Fibroblast of gingiva (primary cell): ENCODE results near the gene TMPRSS11F.
"Not testable (repeated sequence)": the region's sequence is repeated elsewhere in the genome, so short reads cannot be mapped to it uniquely, and the experiment has no call there.

Source experiments
- DNase-seq: peaks from one replicate; pipeline ENCODE4 v3.0.0-alpha.2; 2011; ENCODE audit warnings: low read depth

The TMPRSS11F gene

DNA sequence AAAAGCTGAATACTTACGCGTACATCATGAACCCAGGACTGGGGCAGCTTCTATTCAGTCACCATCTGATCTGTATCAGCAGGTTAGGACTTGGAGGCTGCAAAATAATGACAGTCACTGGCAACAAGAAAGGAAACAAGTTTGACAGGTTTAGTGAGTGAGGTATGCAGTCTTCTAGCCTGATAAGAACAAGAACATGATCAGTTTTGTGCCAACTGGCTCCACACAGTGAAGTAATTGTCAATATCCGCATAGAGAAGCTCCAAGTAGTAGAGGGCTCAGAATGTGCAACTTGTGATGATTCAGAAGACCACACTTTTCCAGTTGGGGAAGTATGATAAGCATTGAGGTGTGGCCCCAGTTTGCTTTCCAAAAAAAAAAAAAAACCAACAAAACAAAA lies at the start of gene TMPRSS11F:
TSS of gene TMPRSS11F (minus strand) at position 77 of the 400 bp plus-strand sequence. CDS start at position 28, 49 bp downstream.
- DNase-seq = no peak

- DNase-seq = no peak
These were observed 47.2 kb upstream of the TMPRSS11F start for GRCh38 chr4:68176904-68177303.

DNA sequence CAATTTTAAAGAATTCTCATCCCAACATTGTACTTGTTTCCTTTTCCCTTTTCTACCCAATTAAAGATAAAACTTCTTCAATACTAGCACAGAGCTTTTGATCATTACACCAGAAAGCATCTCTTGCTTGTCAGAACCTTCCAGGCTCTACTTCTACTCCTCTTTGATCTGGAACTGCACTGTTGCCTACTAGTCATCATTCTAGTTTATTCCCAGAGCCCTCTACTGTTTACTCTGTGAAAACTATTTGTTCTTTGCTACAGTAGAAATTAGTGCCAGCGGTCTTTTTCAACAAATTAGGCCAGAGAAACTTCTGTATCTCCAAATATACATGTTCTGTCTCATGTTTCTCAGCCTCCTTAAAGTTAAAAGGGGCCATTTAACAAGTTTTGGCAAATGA lies 46.8 kb upstream of the TMPRSS11F start:
- no peak for DNase-seq

DNA sequence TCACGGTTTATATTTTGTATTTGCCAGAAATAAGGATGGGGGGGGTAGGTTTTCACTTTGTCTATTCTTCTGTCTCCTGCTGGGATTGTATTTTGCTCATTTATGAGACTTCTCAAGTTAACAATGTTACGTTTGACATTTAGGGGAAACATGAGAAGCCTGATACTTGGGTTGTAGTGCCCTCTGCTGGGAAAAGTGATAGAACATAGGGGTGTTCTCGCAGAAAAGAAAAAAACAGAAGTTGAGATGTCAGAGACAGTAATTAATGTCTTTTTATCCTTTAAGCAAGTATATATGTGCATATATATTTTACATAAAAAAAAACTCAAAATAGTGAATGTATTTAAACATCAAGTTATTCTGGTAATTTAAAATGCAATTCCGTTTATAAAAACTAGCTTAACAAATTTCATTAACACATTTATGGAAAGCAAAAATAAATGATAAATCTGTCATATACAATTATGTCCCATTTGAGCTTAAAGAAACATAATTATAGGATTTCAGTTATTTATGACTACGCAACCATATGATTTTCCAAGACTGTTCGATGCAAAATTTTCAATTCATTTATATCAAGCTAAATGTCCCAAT lies 46.0 kb upstream of the TMPRSS11F start:
- peak; percentile 34 for DNase-seq

GRCh38 chr4:68174389-68174788 lies 44.7 kb upstream of the TMPRSS11F start:
- DNase-seq = not testable (repeated sequence)

DNA sequence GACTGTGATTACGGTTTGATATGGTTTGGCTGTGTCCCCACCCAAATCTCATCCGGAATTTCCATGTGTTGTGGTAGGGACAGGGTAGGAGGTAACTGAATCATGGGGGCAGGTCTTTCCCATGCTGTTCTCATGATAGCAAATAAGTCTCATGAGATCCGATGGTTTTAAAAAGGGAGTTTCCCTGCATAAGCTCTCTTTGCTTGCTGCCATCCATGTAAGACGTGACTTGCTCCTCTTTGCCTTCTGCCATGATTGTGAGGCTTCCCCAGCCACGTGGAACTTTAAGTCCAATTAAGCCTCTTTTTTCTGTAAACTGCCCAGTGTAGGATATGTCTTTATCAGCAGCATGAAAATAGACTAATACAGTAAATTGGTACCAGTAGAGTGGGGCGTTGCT lies 42.5 kb upstream of the TMPRSS11F start:
- DNase-seq = not testable (repeated sequence)

DNA sequence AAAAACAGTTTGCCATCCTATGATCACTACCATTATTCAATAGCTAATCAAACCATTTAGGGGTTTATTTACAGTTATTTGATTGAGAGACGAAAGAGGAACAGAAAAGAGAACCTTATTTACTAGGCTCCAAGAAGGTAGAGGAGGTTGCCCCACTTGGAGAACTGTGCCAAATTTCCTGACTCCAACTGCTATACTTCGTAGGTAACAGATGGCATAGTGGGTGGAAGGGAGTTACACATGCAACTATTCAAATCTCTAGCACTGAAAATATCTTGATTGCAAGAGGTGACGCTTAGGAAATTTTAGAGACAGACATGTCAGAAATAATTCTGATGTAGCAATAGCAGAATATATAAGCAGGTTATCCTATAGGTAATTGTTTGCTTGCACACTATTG lies 38.0 kb upstream of the TMPRSS11F start:
- no peak for DNase-seq

- no peak for DNase-seq
These were observed 37.5 kb upstream of the TMPRSS11F start for GRCh38 chr4:68167166-68167565.

GRCh38 chr4:68163754-68164153 lies 34.1 kb upstream of the TMPRSS11F start:
- no peak for DNase-seq

DNA sequence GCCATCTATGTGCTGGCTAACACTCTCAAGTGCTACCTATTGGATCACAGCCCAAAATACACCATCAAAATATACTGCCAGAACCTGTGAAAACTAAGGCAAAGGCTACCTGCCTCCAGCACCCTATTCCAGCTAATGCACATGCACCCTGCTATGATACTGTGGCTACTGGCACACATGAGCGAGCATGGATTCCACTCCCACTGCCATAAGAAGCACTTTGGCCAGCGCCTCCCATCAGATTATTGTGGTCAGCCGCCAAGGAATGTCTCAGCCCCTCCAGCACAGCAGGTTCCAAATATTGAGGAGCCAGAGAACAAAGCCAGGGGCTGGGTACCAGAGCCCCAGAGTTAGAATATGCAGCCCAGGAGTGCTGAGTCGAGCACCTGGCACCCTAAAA lies 32.5 kb upstream of the TMPRSS11F start:
- no peak for DNase-seq

DNA sequence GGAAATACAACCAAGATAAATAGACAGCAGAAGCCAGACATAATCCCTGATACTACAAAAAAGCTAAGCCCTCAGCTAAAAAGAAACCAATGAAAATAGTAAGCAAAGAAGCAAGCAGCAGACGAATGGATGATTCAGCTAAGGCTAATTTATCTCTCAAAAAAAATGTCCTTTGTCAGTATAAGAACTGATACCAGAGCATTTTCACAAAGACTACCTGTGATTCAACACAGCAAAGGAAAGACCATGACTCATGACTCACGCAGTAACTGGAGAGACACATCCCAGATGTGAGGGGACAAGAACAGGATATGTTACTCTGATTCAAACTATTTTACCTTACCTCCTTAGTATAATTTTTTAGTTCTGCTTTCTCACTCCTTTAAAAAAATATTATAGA lies 22.7 kb upstream of the TMPRSS11F start:
- no peak for DNase-seq

DNA sequence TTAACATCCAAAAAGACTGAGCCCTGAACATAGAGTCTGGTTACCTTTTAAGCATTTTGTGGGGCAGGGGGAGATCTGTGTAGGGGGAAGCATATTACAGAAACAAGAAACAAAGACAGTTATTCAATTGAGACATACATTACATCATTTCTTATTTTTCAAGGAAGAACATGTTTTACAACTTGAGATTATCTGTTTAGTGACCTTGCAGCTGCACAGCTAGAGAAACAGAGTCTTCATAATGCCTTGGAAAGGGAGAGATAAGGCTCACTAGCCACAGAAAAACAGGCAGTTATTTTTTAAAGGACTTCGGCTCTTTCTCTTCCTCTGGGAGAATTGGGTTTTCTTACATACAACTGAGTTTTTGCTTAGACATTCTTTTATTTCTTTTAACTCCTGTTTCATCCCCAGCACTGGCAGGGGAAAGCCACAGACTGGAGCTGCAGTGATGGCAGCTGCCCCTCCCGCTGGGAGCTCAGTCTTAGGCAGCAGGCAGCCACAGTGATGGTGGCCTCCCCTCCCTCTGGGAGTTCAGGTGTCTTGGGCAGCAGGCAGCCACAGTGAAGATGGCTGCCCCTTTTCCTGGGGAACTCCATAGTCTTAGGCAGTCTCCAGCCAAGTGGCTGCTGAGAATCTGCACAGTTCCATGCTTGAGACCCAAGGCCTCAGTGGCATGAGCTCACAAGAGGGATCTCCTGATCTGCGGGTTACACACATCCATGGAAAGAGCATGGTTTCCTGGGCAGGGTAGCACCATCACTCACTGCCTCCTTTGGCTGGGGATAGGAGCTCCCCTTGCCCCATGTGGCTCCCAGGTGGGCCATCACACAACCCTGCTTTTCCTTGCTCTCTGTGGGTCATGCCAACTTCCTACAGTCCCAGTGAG lies 19.4 kb upstream of the TMPRSS11F start:
- no peak for DNase-seq

DNA sequence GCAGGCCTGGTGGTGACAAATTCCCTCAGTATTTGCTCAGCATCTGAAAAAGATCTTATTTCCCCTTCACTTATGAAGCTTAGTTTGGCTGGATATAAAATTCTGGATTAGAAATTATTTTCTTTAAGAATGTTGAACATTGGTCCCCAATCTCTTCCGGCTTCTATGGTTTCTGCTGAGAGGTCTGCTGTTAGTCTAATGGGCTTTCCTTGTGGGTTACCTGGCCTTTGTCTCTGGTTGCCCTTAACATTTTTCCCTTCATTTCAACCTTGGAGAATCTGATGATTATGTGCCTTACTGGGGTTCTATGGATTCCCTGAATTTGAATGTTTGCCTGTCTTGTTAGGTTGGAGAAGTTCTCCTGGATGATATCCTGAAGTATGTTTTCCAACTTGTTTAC lies 17.4 kb upstream of the TMPRSS11F start:
- no peak for DNase-seq

GRCh38 chr4:68145261-68145660 lies 15.6 kb upstream of the TMPRSS11F start:
- no peak for DNase-seq

GRCh38 chr4:68141852-68142251 lies 12.2 kb upstream of the TMPRSS11F start:
- no peak for DNase-seq

- DNase-seq = no peak
These were observed 2.7 kb upstream of the TMPRSS11F start for GRCh38 chr4:68132342-68132741.

- DNase-seq = no peak
These were observed 5.4 kb downstream of the TMPRSS11F start for GRCh38 chr4:68124262-68124661.

DNA sequence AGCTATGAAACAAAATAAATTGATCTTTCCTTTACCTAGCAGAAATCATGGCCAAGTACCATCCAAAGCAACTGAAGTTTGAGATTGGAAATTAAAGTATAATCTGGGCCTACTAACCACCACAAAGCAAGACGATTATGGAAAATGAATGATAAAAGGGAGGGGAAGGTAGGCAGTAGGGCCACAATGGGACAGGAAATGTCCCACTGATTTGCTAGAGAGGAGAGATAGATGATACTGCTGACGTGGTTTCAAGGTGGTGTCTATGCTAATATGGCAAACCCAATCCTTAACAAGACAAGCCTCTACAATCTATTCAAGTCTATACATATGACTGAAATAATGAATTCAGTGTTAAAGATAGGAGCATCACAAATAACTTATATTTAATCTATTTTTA lies 6.1 kb downstream of the TMPRSS11F start:
- no peak for DNase-seq

DNA sequence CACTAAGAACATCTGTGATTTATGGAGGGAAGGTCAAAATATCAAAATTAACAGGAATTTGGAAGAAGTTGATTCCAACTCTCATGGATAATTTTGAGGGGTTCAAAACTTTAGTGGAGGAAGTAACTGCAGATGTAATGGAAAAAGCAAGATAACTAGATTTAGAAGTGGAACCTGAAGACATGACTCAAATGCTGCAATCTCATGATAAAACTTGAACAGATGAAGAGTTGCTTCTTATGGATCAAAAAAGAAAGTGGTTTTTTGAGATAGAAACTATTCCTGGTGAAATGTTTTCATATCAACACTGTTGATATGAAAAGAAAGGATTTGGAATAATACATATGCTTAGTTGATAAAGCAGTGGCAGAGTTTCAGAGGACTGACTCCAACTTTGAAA lies 9.7 kb downstream of the TMPRSS11F start:
- DNase-seq = no peak

DNA sequence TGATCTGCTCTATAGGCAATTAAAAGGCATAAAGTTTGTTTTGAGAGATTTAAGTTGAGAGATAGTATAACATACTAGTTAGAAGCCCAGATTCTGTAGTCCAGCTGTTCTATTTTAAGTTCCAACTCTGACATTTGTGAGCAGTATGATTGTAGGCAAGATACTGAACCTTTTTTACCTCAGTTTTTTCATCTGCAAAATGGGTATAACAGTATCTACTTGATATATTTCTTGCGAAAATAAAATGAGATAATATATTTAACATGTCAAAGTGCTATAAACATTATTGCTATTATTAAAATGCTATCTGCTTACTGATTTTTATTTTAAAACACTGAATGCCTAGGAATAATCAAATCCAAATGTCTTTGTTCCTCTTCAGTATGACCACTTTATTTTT lies 19.2 kb downstream of the TMPRSS11F start:
- DNase-seq = no peak

DNA sequence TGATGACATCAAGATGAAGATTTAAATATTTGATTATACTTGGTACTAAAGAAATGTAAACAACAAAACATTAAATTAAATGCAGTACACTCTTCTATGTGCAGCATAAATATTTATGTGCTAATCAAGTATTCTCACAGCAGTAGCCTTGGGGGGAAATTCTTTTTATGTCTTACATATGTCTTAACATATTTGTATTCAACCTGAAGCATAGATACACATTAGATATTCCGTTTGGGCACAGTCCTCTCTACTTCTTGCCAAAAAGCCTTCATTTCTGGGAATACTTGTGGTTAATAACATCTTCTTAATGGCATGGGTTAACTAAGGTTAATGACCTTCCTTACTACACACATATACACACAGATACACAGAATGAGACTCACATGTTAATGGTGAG lies 19.8 kb downstream of the TMPRSS11F start:
- DNase-seq = no peak

DNA sequence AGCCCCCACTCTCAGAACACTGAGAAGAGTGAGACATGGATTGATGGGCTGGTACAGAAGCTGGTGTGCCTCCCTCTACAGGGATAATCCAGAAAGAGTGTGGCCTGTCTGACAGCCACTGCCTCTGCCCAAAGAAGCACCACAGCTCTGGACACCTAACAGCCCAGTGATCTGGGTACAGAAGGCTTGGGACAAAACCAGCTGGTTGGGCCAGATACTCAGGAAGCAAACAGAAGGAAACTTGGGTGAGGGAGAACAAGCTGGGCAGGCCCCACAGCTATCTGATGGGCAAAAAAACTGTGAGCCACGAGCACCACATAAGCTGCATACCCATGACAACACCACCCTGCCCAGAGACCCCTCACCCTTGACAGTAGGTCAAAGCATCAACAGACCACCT lies 46.9 kb downstream of the TMPRSS11F start:
- no peak for DNase-seq

DNA sequence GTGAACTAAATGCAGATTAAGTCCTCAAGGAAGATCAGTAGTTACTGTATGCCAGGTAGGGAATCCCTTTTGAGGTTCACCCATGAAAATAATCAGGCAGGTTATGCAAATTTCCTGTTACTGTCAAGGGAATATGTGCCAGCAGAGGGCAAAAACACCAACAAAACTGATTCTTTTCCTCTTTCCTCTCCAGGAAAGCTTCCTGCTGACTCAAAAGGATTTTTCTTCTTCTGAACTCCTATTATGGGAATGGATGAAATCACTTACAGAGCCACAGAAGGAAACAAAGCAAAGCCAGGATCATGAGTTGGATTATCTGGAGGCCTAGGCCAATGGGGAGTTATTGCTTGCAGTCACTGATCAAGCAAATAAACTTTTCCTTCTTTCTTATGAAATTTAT lies 49.7 kb downstream of the TMPRSS11F start:
- no peak for DNase-seq

GRCh38 chr4:68077737-68078136 lies 51.9 kb downstream of the TMPRSS11F start:
- DNase-seq = no peak
